ENCODE results near the gene OR51D1.

DNA sequence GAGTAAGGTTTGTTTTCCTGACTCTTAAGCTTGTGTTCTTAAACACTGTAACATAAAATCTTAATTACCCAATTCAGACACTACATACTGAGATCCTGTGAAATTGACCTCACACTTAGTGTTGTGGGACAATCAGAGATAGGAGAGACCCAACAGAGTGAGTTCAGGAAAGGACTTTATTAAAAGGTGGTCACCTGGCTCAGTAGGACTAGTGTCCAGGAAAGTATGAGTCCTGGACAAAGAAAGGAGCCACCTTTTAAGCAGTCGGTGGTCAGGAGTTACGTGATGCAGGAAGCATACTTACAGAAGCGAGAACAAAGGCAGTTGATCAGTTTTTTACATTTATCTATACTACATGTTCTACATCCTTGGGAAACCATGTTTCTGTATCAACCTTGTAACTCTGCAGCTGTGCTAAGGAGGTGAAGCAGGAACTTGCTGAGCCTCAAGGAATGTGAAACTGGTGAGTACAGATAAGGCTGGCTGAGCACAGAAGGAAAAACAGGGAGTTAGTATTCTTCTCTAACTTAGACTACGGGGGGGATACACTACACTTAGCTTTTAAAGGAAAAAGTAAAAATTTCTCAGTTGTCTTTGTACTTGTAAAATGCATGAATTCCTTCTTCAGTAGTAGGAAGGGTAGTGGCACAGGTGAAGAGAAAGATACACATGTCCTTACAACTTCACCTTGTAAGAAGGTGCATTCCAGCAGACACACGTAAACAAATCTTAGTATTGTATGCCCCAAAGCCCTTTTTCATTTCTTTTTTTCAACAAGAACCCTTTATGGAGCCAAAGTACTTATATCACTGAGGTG lies 21.6 kb downstream of the OR51D1 start:
- TF ChIP-seq, protein P1, sequence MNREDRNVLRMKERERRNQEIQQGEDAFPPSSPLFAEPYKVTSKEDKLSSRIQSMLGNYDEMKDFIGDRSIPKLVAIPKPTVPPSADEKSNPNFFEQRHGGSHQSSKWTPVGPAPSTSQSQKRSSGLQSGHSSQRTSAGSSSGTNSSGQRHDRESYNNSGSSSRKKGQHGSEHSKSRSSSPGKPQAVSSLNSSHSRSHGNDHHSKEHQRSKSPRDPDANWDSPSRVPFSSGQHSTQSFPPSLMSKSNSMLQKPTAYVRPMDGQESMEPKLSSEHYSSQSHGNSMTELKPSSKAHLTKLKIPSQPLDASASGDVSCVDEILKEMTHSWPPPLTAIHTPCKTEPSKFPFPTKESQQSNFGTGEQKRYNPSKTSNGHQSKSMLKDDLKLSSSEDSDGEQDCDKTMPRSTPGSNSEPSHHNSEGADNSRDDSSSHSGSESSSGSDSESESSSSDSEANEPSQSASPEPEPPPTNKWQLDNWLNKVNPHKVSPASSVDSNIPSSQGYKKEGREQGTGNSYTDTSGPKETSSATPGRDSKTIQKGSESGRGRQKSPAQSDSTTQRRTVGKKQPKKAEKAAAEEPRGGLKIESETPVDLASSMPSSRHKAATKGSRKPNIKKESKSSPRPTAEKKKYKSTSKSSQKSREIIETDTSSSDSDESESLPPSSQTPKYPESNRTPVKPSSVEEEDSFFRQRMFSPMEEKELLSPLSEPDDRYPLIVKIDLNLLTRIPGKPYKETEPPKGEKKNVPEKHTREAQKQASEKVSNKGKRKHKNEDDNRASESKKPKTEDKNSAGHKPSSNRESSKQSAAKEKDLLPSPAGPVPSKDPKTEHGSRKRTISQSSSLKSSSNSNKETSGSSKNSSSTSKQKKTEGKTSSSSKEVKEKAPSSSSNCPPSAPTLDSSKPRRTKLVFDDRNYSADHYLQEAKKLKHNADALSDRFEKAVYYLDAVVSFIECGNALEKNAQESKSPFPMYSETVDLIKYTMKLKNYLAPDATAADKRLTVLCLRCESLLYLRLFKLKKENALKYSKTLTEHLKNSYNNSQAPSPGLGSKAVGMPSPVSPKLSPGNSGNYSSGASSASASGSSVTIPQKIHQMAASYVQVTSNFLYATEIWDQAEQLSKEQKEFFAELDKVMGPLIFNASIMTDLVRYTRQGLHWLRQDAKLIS (CRISPR knock-in tag; IDR thresholded peaks at IDR 0.05) = no peak
- TF ChIP-seq HCFC1 (IDR thresholded peaks at IDR 0.05; ENCODE audit: low read depth, low read length) = no peak
- TF ChIP-seq, protein P2, sequence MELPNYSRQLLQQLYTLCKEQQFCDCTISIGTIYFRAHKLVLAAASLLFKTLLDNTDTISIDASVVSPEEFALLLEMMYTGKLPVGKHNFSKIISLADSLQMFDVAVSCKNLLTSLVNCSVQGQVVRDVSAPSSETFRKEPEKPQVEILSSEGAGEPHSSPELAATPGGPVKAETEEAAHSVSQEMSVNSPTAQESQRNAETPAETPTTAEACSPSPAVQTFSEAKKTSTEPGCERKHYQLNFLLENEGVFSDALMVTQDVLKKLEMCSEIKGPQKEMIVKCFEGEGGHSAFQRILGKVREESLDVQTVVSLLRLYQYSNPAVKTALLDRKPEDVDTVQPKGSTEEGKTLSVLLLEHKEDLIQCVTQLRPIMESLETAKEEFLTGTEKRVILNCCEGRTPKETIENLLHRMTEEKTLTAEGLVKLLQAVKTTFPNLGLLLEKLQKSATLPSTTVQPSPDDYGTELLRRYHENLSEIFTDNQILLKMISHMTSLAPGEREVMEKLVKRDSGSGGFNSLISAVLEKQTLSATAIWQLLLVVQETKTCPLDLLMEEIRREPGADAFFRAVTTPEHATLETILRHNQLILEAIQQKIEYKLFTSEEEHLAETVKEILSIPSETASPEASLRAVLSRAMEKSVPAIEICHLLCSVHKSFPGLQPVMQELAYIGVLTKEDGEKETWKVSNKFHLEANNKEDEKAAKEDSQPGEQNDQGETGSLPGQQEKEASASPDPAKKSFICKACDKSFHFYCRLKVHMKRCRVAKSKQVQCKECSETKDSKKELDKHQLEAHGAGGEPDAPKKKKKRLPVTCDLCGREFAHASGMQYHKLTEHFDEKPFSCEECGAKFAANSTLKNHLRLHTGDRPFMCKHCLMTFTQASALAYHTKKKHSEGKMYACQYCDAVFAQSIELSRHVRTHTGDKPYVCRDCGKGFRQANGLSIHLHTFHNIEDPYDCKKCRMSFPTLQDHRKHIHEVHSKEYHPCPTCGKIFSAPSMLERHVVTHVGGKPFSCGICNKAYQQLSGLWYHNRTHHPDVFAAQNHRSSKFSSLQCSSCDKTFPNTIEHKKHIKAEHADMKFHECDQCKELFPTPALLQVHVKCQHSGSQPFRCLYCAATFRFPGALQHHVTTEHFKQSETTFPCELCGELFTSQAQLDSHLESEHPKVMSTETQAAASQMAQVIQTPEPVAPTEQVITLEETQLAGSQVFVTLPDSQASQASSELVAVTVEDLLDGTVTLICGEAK (IDR thresholded peaks at IDR 0.05) = no peak
- TF ChIP-seq, protein P2 (CRISPR knock-in tag; IDR thresholded peaks at IDR 0.05) = no peak

All from K562 (cell line).